Measurements from ENCODE around the gene SEMA3C.
A peak's percentile ranks its signal among the peaks of the same experiment; 100 is the strongest.

Gene SEMA3C

DNA sequence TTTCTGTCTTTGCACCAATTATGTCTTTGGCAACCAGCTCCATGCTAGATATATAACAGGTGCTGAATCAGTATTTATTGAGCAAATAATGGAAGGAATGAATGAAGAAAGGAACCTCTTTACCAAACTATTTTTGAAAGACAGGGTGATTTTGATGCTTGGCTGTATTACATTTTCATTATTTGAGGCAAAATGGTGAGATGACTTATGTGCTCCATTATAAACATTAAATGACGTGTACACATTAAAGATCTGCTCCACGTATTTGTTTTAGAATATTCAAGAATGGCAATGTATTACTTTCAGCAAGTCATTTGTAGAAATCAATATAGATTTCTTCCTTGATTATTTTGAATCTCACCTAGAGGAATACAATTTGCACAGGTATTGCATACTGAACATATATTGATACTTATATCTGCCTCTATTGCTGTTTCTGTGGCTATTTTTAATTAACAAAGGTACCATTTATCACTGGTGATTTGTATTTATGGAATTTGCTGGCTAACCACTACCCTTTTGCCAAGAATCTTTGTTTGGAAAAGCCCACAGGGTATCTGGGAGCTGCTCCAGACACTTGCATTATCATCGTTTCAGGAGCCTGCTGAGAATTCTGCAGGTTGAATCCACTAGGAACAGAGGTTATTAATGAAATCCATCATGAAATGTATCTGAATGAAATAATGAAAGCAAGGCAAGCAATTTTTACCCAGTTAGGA lies 92.2 kb downstream of the SEMA3C start:
- Histone ChIP-seq H3K27ac (ENCODE audit: poor library complexity, severe bottlenecking) (peak overlapping the region; percentile 40), H3K4me1 (ENCODE audit: insufficient read depth, poor library complexity, severe bottlenecking) (peaks cover 48% of the 10 kb centered on the region), H3K4me3 (ENCODE audit: severe bottlenecking) (no peak overlapping the region), H3K36me3 (ENCODE audit: low read depth) (peaks cover 69% of the 10 kb centered on the region), H3K27me3 (ENCODE audit: insufficient read depth, poor library complexity, severe bottlenecking) (no peaks in the 10 kb centered on the region), H3K9me3 (ENCODE audit: severe bottlenecking) (no peaks in the 10 kb centered on the region)
- no peak for TF ChIP-seq CTCF (IDR thresholded peaks at IDR 0.05; ENCODE audit: poor library complexity, severe bottlenecking)
- ATAC-seq (ENCODE audit: low read depth), result peak; percentile 74
- DNase-seq (ENCODE audit: low spot score), result no peak

GRCh38 chr7:80825499-80825898 lies 93.4 kb downstream of the SEMA3C start:
- ATAC-seq (ENCODE audit: low read depth) (no peak), DNase-seq (ENCODE audit: low spot score) (no peak)
- Histone ChIP-seq H3K27me3 (ENCODE audit: insufficient read depth, poor library complexity, severe bottlenecking) (no peaks in the 10 kb centered on the region), H3K36me3 (ENCODE audit: low read depth) (peaks cover 75% of the 10 kb centered on the region), H3K27ac (ENCODE audit: poor library complexity, severe bottlenecking) (peak overlapping the region; percentile 40), H3K9me3 (ENCODE audit: severe bottlenecking) (no peaks in the 10 kb centered on the region), H3K4me1 (ENCODE audit: insufficient read depth, poor library complexity, severe bottlenecking) (peaks cover 36% of the 10 kb centered on the region), H3K4me3 (ENCODE audit: severe bottlenecking) (no peak overlapping the region)
- no peak for TF ChIP-seq CTCF (IDR thresholded peaks at IDR 0.05; ENCODE audit: poor library complexity, severe bottlenecking)

DNA sequence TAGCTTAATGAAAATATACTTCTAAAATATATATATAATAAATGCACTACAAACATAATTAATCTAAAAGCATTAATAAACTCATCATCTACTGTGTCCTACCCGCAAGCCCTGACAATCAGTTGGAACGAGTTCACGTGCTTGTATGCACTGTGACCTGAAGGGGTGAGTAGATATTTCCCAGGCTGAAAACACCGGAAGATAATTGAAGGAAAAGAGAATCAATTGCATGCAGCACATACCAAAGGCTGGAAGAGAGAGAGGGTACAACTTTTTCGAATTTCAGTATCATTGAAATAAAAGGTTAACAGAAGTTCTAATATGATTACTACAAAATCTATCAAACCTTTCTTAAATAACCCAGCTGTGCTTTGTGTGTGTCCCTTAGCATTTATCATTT lies 94.6 kb downstream of the SEMA3C start:
- TF ChIP-seq CTCF (IDR thresholded peaks at IDR 0.05; ENCODE audit: poor library complexity, severe bottlenecking), result no peak
- Histone ChIP-seq H3K4me1 (ENCODE audit: insufficient read depth, poor library complexity, severe bottlenecking) (peaks cover 26% of the 10 kb centered on the region), H3K9me3 (ENCODE audit: severe bottlenecking) (no peaks in the 10 kb centered on the region), H3K36me3 (ENCODE audit: low read depth) (peaks cover 70% of the 10 kb centered on the region), H3K27ac (ENCODE audit: poor library complexity, severe bottlenecking) (no peak overlapping the region), H3K27me3 (ENCODE audit: insufficient read depth, poor library complexity, severe bottlenecking) (no peaks in the 10 kb centered on the region), H3K4me3 (ENCODE audit: severe bottlenecking) (no peak overlapping the region)
- DNase-seq (ENCODE audit: low spot score) (no peak), ATAC-seq (ENCODE audit: low read depth) (no peak)

- no peak for ATAC-seq (ENCODE audit: low read depth)
- Histone ChIP-seq H3K4me1 (ENCODE audit: insufficient read depth, poor library complexity, severe bottlenecking) (peaks cover 20% of the 10 kb centered on the region), H3K9me3 (ENCODE audit: severe bottlenecking) (no peaks in the 10 kb centered on the region), H3K36me3 (ENCODE audit: low read depth) (peaks cover 70% of the 10 kb centered on the region), H3K27ac (ENCODE audit: poor library complexity, severe bottlenecking) (no peak overlapping the region), H3K27me3 (ENCODE audit: insufficient read depth, poor library complexity, severe bottlenecking) (no peaks in the 10 kb centered on the region), H3K4me3 (ENCODE audit: severe bottlenecking) (no peak overlapping the region)
- no peak for DNase-seq (ENCODE audit: low spot score)
- TF ChIP-seq CTCF (IDR thresholded peaks at IDR 0.05; ENCODE audit: poor library complexity, severe bottlenecking), result no peak
These were observed 95.8 kb downstream of the SEMA3C start for GRCh38 chr7:80823057-80823456.

- H3K9me3 ChIP-seq (ENCODE audit: severe bottlenecking), result no peaks in the 10 kb centered on the region
- TF ChIP-seq CTCF (IDR thresholded peaks at IDR 0.05; ENCODE audit: poor library complexity, severe bottlenecking), result no peak
These were observed 97.0 kb downstream of the SEMA3C start for GRCh38 chr7:80821771-80822319.

More at GRCh38 chr7:80821771-80822319, 97.0 kb downstream of the SEMA3C start:
- Histone ChIP-seq H3K27ac (ENCODE audit: poor library complexity, severe bottlenecking) (no peak overlapping the region), H3K27me3 (ENCODE audit: insufficient read depth, poor library complexity, severe bottlenecking) (no peaks in the 10 kb centered on the region), H3K4me3 (ENCODE audit: severe bottlenecking) (no peak overlapping the region), H3K36me3 (ENCODE audit: low read depth) (peaks cover 70% of the 10 kb centered on the region), H3K4me1 (ENCODE audit: insufficient read depth, poor library complexity, severe bottlenecking) (peaks cover 8% of the 10 kb centered on the region)
- ATAC-seq (ENCODE audit: low read depth) (no peak), DNase-seq (ENCODE audit: low spot score) (no peak)
